Measurements from ENCODE around the gene NFKBIZ. TPM values are rescaled to one million over a fixed set of nuclear protein-coding genes. Genes with fewer than 3 reads are reported as not detected.
"Not testable (repeated sequence)": the region's sequence is repeated elsewhere in the genome, so short reads cannot be mapped to it uniquely, and the experiment has no call there.

Gene NFKBIZ
- total RNA-seq, 1 donor = 222 TPM

- peak; percentile 40 to 84 (median 51) for DNase-seq (ENCODE audit: low read depth in 2 of 3, low spot score in 2 of 3)
Observed at GRCh38 chr3:101850246-101851051, 1.1 kb downstream of the NFKBIZ start.

GRCh38 chr3:101851072-101851770 is 1.9 kb downstream of the NFKBIZ start:
- DNase-seq (ENCODE audit: low read depth in 2 of 3, low spot score in 2 of 3) = peak in 1 of 3 donors; percentile 35

GRCh38 chr3:101851850-101852714 is 2.8 kb downstream of the NFKBIZ start:
- DNase-seq (ENCODE audit: low read depth in 2 of 3, low spot score in 2 of 3) = peak in 1 of 3 donors; percentile 18

- DNase-seq (ENCODE audit: low read depth in 2 of 3, low spot score in 2 of 3) = peak in 1 of 3 donors; percentile 7
Observed at GRCh38 chr3:101852983-101853840, 3.9 kb downstream of the NFKBIZ start.

- DNase-seq (ENCODE audit: low read depth in 2 of 3, low spot score in 2 of 3) = no peak
Observed at GRCh38 chr3:101853982-101854381, 4.7 kb downstream of the NFKBIZ start.

- peak in 1 of 3 donors; percentile 8 for DNase-seq (ENCODE audit: low read depth in 2 of 3, low spot score in 2 of 3)
Observed at GRCh38 chr3:101854608-101855304, 5.4 kb downstream of the NFKBIZ start.

- DNase-seq (ENCODE audit: low read depth in 2 of 3, low spot score in 2 of 3) = peak in 1 of 3 donors; percentile 20
Observed at GRCh38 chr3:101857301-101857741, 8.0 kb downstream of the NFKBIZ start.

- DNase-seq (ENCODE audit: low read depth in 2 of 3, low spot score in 2 of 3) = peak in 1 of 3 donors; percentile 21
Observed at GRCh38 chr3:101858464-101859030, 9.2 kb downstream of the NFKBIZ start.

- no peak for DNase-seq (ENCODE audit: low read depth in 2 of 3, low spot score in 2 of 3)
Observed at GRCh38 chr3:101859882-101860448, 10.7 kb downstream of the NFKBIZ start.

GRCh38 chr3:101861212-101861788 is 12.0 kb downstream of the NFKBIZ start:
- peak in 1 of 3 donors; percentile 58 for DNase-seq (ENCODE audit: low read depth in 2 of 3, low spot score in 2 of 3)

GRCh38 chr3:101861789-101862415 is 12.6 kb downstream of the NFKBIZ start:
- DNase-seq (ENCODE audit: low read depth in 2 of 3, low spot score in 2 of 3) = peak in 1 of 3 donors; percentile 62

GRCh38 chr3:101862416-101863165 is 13.3 kb downstream of the NFKBIZ start:
- peak in 1 of 3 donors; percentile 49 for DNase-seq (ENCODE audit: low read depth in 2 of 3, low spot score in 2 of 3)

- DNase-seq (ENCODE audit: low read depth in 2 of 3, low spot score in 2 of 3) = not testable (repeated sequence)
Observed at GRCh38 chr3:101864926-101865325, 15.6 kb downstream of the NFKBIZ start.

GRCh38 chr3:101865751-101866509 is 16.6 kb downstream of the NFKBIZ start:
- peak in 1 of 3 donors; percentile 22 for DNase-seq (ENCODE audit: low read depth in 2 of 3, low spot score in 2 of 3)

- DNase-seq (ENCODE audit: low read depth in 2 of 3, low spot score in 2 of 3) = no peak
Observed at GRCh38 chr3:101867511-101867910, 18.2 kb downstream of the NFKBIZ start.

GRCh38 chr3:101867996-101868395 is 18.7 kb downstream of the NFKBIZ start:
- DNase-seq (ENCODE audit: low read depth in 2 of 3, low spot score in 2 of 3) = no peak
